GM23248 (cell line): ENCODE results near the gene NHLRC1. TPM values are rescaled to one million over a fixed set of nuclear protein-coding genes. Genes with fewer than 3 reads are reported as not detected.

ENCODE experiments used
- DNase-seq: peaks from one replicate; pipeline ENCODE4 v3.0.0-alpha.2; 2015
- H2AFZ ChIP-seq: fragments of 200-600 bp; sonication (generic); 2 replicates; pipeline ENCODE4 v1.6.1; 2016; ENCODE audit warnings: antibody characterized with exemption
- H3F3A ChIP-seq: fragments of 200-600 bp; sonication (generic); 2 replicates; pipeline ENCODE4 v1.6.1; 2016; ENCODE audit warnings: mild to moderate bottlenecking, antibody characterized with exemption, mixed run types; ENCODE audit not compliant: insufficient read depth
- H3K27ac ChIP-seq: fragments of 200-600 bp; sonication (generic); 2 replicates; pipeline ENCODE4 v1.5.1; 2016; ENCODE audit warnings: mild to moderate bottlenecking
- H3K27me3 ChIP-seq: fragments of 200-600 bp; sonication (generic); replicated peaks from 2 replicates; pipeline ENCODE4 v1.6.1; 2016; ENCODE audit warnings: mild to moderate bottlenecking; ENCODE audit not compliant: insufficient read depth
- H3K36me3 ChIP-seq: fragments of 200-600 bp; sonication (generic); 2 replicates; pipeline ENCODE4 v1.6.1; 2016; ENCODE audit warnings: low read depth, mild to moderate bottlenecking
- H3K4me1 ChIP-seq: fragments of 200-600 bp; sonication (generic); 2 replicates; pipeline ENCODE4 v1.6.1; 2016; ENCODE audit warnings: mild to moderate bottlenecking; ENCODE audit not compliant: insufficient read depth
- H3K4me2 ChIP-seq: fragments of 200-600 bp; sonication (generic); one replicate; pipeline ENCODE4 v1.6.1; 2016; ENCODE audit warnings: mild to moderate bottlenecking; ENCODE audit not compliant: unreplicated experiment
- H3K4me3 ChIP-seq: fragments of 200-600 bp; sonication (generic); 2 replicates; pipeline ENCODE4 v1.5.1; 2016; ENCODE audit warnings: mild to moderate bottlenecking
- H3K79me2 ChIP-seq: fragments of 200-600 bp; sonication (generic); 2 replicates; pipeline ENCODE4 v1.6.1; 2016; ENCODE audit warnings: mild to moderate bottlenecking; ENCODE audit not compliant: insufficient read depth
- H3K9ac ChIP-seq: fragments of 200-600 bp; sonication (generic); 2 replicates; pipeline ENCODE4 v1.6.1; 2016; ENCODE audit warnings: mild to moderate bottlenecking
- H3K9me2 ChIP-seq: fragments of 200-600 bp; sonication (generic); 2 replicates; pipeline ENCODE4 v1.6.1; 2016; ENCODE audit warnings: mixed run types, mild to moderate bottlenecking, moderate library complexity; ENCODE audit not compliant: insufficient read depth
- H3K9me3 ChIP-seq: fragments of 200-600 bp; sonication (generic); one replicate; pipeline ENCODE4 v1.6.1; 2017; ENCODE audit warnings: low read depth
- H4K20me1 ChIP-seq: fragments of 200-600 bp; sonication (generic); 2 replicates; pipeline ENCODE4 v1.6.0; 2016; ENCODE audit not compliant: insufficient read depth
- EZH2 ChIP-seq: fragments of 200-600 bp; sonication (generic); IDR thresholded peaks from 2 replicates; pipeline ENCODE4 v1.6.1; 2018; ENCODE audit warnings: antibody characterized with exemption, mild to moderate bottlenecking; ENCODE audit not compliant: insufficient read depth, poor library complexity, severe bottlenecking
- EZH2phosphoT487 ChIP-seq: fragments of 200-600 bp; sonication (generic); IDR thresholded peaks from 2 replicates; pipeline ENCODE4 v1.6.1; 2018; ENCODE audit warnings: antibody characterized with exemption, moderate library complexity, mild to moderate bottlenecking, low read depth; ENCODE audit not compliant: insufficient read depth
- WGBS, 2 experiments: methylation state at CpG; one replicate each; pipeline ENCODE4 v1.1.6; 2015 to 2017; ENCODE audit warnings: low lambda C conversion rate in 2 of 2, low coverage in 1 of 2; ENCODE audit errors: missing lambda C conversion rate in 2 of 2; 5-methylcytosine and 5-hydroxymethylcytosine counted together
- in situ Hi-C: fragments of 300-500 bp; cut with MboI; formaldehyde crosslinking; loops from 2 replicates; pipeline ENCODE4 v1.15.0; 2020
- polyA plus RNA-seq: library from polyadenylated mRNA; unstranded; fragments of >200 nt; fragmentation: Nextera tagmentation; extraction: Ambion mirVana; gene quantifications from 2 replicates; pipeline ENCODE4 v1.2.1, GENCODE V29; 2016
- total RNA-seq: library from RNA; depleted of rRNA; stranded (reverse); fragments of >200 nt; shearing (Covaris generic); gene quantifications from 2 replicates; pipeline ENCODE4 v1.2.3, GENCODE V29; 2014

NHLRC1 gene
- total and polyA plus RNA-seq, 2 experiments from 2014 or later = 2.5 to 3.1 TPM

DNA sequence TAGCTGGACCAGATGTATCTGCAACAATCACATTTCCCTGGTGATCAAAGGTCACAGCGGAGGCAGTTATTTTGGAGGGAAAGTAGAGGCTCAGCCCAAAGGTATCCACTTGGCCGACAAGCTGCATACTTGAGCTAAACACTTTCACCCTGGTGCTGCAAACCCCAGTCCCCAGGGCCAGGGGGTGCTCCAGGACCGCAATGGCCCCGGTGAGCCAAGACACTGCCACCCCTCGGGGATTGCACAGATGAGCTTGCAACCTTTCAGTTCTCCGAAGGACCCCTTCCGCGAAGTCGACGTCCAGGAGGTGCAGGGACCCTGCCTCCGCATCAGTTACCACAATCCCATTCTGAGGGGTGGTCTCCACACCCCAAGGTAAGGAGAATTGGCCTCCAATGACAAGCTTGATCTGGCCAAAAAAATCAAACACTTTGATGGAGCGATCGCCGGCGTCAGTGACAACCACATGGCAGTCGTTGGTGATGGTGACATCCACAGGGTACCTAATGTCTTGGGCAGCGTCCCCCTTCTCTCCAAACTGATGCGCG is 823 bp downstream of the NHLRC1 start:
- peak overlapping the region; percentile 63; the same call in 1 of the 2 replicates for H3K4me3 ChIP-seq
- in situ Hi-C loops = loop anchor here (10.0 kb wide), 2 partner anchors 127 to 277 kb away; no protein-coding TSS in a partner anchor
- peaks cover 11% of the 10 kb centered on the region for H3K4me1 ChIP-seq
- H2AFZ ChIP-seq = peak overlapping the region; percentile 99
- no peaks in the 10 kb centered on the region for H3K36me3 ChIP-seq
- H3K9me3 ChIP-seq = no peaks in the 10 kb centered on the region
- DNase-seq = no peak
- TF ChIP-seq EZH2 = no peak
- no peak for TF ChIP-seq EZH2phosphoT487
- no peaks in the 10 kb centered on the region for H4K20me1 ChIP-seq
- peak overlapping the region; percentile 73 for H3K4me2 ChIP-seq
- H3K9me2 ChIP-seq = no peaks in the 10 kb centered on the region
- H3K79me2 ChIP-seq = no peaks in the 10 kb centered on the region
- WGBS, 2 experiments = 84 to 89% methylated on average over 19 of the region's 19 CpGs
- H3K27ac ChIP-seq = no peak overlapping the region
- H3F3A ChIP-seq = no peaks in the 10 kb centered on the region
- peak overlapping the region; percentile 73; the same call in 1 of the 2 replicates for H3K9ac ChIP-seq
- no peaks in the 10 kb centered on the region for H3K27me3 ChIP-seq

- in situ Hi-C loops = no loop called here
- Histone ChIP-seq H3K4me3 (no peak overlapping the region), H3K4me1 (peaks cover 6% of the 10 kb centered on the region), H3F3A (no peaks in the 10 kb centered on the region), H3K9me3 (no peaks in the 10 kb centered on the region), H3K9me2 (no peaks in the 10 kb centered on the region), H4K20me1 (no peaks in the 10 kb centered on the region), H3K9ac (no peak overlapping the region), H3K27me3 (no peaks in the 10 kb centered on the region), H3K4me2 (no peak overlapping the region), H3K36me3 (no peaks in the 10 kb centered on the region), H3K27ac (no peak overlapping the region), H3K79me2 (no peaks in the 10 kb centered on the region), H2AFZ (no peak overlapping the region)
- WGBS, 2 experiments = 71 to 72% methylated on average over 5 of the region's 5 CpGs
- no peak for TF ChIP-seq EZH2phosphoT487
- no peak for TF ChIP-seq EZH2
- no peak for DNase-seq
Observed at GRCh38 chr6:18119236-18119635, 3.2 kb downstream of the NHLRC1 start.

GRCh38 chr6:18118330-18118729 is 4.1 kb downstream of the NHLRC1 start:
- Histone ChIP-seq H3K4me2 (no peak overlapping the region), H3K9me3 (no peaks in the 10 kb centered on the region), H3K9ac (no peak overlapping the region), H3F3A (no peaks in the 10 kb centered on the region), H3K4me3 (no peak overlapping the region), H3K27me3 (no peaks in the 10 kb centered on the region), H3K36me3 (no peaks in the 10 kb centered on the region), H2AFZ (no peak overlapping the region), H3K4me1 (peaks cover 6% of the 10 kb centered on the region), H3K9me2 (no peaks in the 10 kb centered on the region), H3K27ac (no peak overlapping the region), H3K79me2 (no peaks in the 10 kb centered on the region), H4K20me1 (no peaks in the 10 kb centered on the region)
- TF ChIP-seq EZH2phosphoT487 (no peak), EZH2 (no peak)
- DNase-seq = peak; percentile 40
- 24 to 28% methylated on average over 3 of the region's 3 CpGs for WGBS, 2 experiments
- in situ Hi-C loops = no loop called here

DNA sequence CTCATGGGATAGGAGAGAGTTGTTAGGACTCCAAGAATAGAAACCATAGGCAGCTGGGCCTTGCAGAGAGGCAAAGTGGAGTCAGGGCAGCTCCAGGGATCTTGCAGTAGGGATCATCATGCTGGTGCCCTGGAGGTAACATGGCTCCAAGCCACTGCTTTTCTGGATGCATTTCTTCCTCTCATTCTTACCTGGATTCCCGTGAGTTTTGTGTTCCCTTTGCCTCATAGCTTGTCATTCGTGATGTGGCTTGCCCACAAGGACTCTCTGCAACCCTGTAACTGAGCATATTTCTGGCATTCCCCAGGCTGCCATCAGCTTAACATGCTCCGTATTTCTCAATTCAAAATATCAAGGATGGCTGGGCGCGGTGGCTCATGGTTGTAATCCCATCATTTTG is 5.3 kb downstream of the NHLRC1 start:
- in situ Hi-C loops = no loop called here
- DNase-seq = no peak
- H3K9me3 ChIP-seq = no peaks in the 10 kb centered on the region
- no peaks in the 10 kb centered on the region for H4K20me1 ChIP-seq
- no peaks in the 10 kb centered on the region for H3K79me2 ChIP-seq
- H3K4me2 ChIP-seq = no peak overlapping the region
- no peak overlapping the region for H3K9ac ChIP-seq
- no peak overlapping the region for H2AFZ ChIP-seq
- H3K36me3 ChIP-seq = no peaks in the 10 kb centered on the region
- H3K4me1 ChIP-seq = no peaks in the 10 kb centered on the region
- no peak overlapping the region for H3K27ac ChIP-seq
- no peaks in the 10 kb centered on the region for H3K27me3 ChIP-seq
- 91 to 92% methylated on average over 5 of the region's 5 CpGs for WGBS, 2 experiments
- no peak overlapping the region for H3K4me3 ChIP-seq
- no peaks in the 10 kb centered on the region for H3K9me2 ChIP-seq
- no peaks in the 10 kb centered on the region for H3F3A ChIP-seq
- no peak for TF ChIP-seq EZH2phosphoT487
- no peak for TF ChIP-seq EZH2
